HFFc6 (cell line): ENCODE results near the gene MYBPHL. TPM values are rescaled to one million over a fixed set of nuclear protein-coding genes. Genes with fewer than 3 reads are reported as not detected.

Source experiments
- DNase-seq: peaks from one replicate; pipeline ENCODE4 v3.0.0-alpha.2; 2018
- H3K27ac Mint-ChIP-seq: 2 replicates; pipeline ENCODE4 v1.8.0; 2020; ENCODE audit warnings: mild to moderate bottlenecking, mixed read lengths
- H3K27me3 Mint-ChIP-seq: 2 replicates; pipeline ENCODE4 v1.8.0; 2021; ENCODE audit warnings: mild to moderate bottlenecking, moderate library complexity, mixed read lengths; ENCODE audit not compliant: insufficient read depth
- H3K36me3 Mint-ChIP-seq: 2 replicates; pipeline ENCODE4 v1.8.0; 2021; ENCODE audit warnings: low read depth, mixed read lengths
- H3K4me1 Mint-ChIP-seq: 2 replicates; pipeline ENCODE4 v1.8.0; 2020; ENCODE audit warnings: low read depth, mixed read lengths
- H3K4me3 Mint-ChIP-seq: 2 replicates; pipeline ENCODE4 v1.8.0; 2020; ENCODE audit warnings: mild to moderate bottlenecking, moderate library complexity, mixed read lengths
- H3K9me3 Mint-ChIP-seq: 2 replicates; pipeline ENCODE4 v1.8.0; 2020; ENCODE audit warnings: mild to moderate bottlenecking, mixed read lengths
- CTCF ChIP-seq: fragments of 200-600 bp; sonication (generic); IDR thresholded peaks from 2 replicates; pipeline ENCODE4 v1.5.0; 2021; ENCODE audit warnings: antibody characterized with exemption, mild to moderate bottlenecking
- total RNA-seq, 6 experiments: library from RNA; stranded (reverse); fragmentation: NEBNext Ultra II Directional; extraction: Animal tissue kit (Norgen Biotek cat#: 25700); gene quantifications; 2 replicates in 1 of 6; 3 replicates in 5 of 6; pipeline ENCODE4 v1.2.3, GENCODE V29; 2021

The MYBPHL gene
- total RNA-seq, 6 experiments from 2014 or later: not detected

DNA sequence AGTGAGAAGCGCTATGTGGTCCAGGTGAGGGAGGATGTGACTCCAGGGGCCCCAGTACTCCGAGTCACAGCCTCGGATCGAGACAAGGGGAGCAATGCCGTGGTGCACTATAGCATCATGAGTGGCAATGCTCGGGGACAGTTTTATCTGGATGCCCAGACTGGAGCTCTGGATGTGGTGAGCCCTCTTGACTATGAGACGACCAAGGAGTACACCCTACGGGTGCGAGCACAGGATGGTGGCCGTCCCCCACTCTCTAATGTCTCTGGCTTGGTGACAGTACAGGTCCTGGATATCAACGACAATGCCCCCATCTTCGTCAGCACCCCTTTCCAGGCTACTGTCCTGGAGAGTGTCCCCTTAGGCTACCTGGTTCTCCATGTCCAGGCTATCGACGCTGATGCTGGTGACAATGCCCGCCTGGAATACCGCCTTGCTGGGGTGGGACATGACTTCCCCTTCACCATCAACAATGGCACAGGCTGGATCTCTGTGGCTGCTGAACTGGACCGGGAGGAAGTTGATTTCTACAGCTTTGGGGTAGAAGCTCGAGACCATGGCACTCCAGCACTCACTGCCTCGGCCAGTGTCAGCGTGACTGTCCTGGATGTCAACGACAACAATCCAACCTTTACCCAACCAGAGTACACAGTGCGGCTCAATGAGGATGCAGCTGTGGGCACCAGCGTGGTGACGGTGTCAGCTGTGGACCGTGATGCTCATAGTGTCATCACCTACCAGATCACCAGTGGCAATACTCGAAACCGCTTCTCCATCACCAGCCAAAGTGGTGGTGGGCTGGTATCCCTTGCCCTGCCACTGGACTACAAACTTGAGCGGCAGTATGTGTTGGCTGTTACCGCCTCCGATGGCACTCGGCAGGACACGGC lies 55.3 kb downstream of the MYBPHL start:
- Mint-ChIP-seq H3K27ac (no peak overlapping the region), H3K36me3 (no peaks in the 10 kb centered on the region), H3K4me1 (0 out of 2 replicates have a peak, but pooled peaks cover 11% of the 10 kb centered on the region), H3K27me3 (no peaks in the 10 kb centered on the region; the same call in 1 of the 2 replicates), H3K9me3 (no peaks in the 10 kb centered on the region), H3K4me3 (no peak overlapping the region)
- DNase-seq: no peak
- no peak for TF ChIP-seq CTCF

- H3K9me3 Mint-ChIP-seq: no peaks in the 10 kb centered on the region
- H3K27me3 Mint-ChIP-seq: no peaks in the 10 kb centered on the region; the same call in 1 of the 2 replicates
- H3K4me3 Mint-ChIP-seq: peak overlapping the region; percentile 64; the same call in 1 of the 2 replicates
- no peaks in the 10 kb centered on the region for H3K36me3 Mint-ChIP-seq
- H3K4me1 Mint-ChIP-seq: 0 out of 2 replicates have a peak, but pooled peaks cover 13% of the 10 kb centered on the region
- TF ChIP-seq CTCF: no peak
- no peak for DNase-seq
- H3K27ac Mint-ChIP-seq: no peak overlapping the region
Measured at GRCh38 chr1:109250454-109251276, 56.1 kb downstream of the MYBPHL start.

DNA sequence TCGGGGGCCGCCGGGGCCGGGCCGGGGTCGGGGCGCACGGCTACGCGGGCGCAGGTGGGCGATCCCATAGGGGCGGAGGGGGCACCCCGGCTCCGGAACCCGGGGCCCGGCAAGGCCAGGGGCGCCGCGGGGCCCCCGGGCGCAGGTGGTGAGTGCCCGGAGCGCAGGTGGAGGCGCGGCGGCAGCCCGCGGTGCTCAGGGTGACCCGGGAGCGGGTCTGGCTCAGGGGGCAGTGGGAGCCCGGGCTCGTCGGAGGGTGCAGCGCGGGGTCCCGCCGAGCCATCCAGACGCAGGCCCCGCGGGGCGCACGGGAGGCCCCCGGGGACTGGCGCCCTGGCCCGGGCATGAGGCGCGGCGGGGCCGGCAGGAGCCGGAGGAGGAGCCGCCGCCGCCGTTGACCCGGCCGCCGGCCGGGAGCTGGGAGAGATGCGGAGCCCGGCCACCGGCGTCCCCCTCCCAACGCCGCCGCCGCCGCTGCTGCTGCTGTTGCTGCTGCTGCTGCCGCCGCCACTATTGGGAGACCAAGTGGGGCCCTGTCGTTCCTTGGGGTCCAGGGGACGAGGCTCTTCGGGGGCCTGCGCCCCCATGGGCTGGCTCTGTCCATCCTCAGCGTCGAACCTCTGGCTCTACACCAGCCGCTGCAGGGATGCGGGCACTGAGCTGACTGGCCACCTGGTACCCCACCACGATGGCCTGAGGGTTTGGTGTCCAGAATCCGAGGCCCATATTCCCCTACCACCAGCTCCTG lies 57.0 kb downstream of the MYBPHL start:
- Mint-ChIP-seq H3K4me3 (peak overlapping the region; percentile 64; the same call in 1 of the 2 replicates), H3K4me1 (0 out of 2 replicates have a peak, but pooled peaks cover 9% of the 10 kb centered on the region), H3K9me3 (no peaks in the 10 kb centered on the region), H3K27ac (no peak overlapping the region), H3K27me3 (no peaks in the 10 kb centered on the region; the same call in 1 of the 2 replicates), H3K36me3 (no peaks in the 10 kb centered on the region)
- DNase-seq: no peak
- TF ChIP-seq CTCF: no peak

GRCh38 chr1:109248797-109249629 lies 57.8 kb downstream of the MYBPHL start, which contains the start of gene CELSR2:
Gene CELSR2, plus strand, starts transcription at chr1:109249539. Its CDS starts 541 bp downstream, at chr1:109250080.
- H3K4me3 Mint-ChIP-seq: peak within 1 kb of the TSS; percentile 75
- H3K27me3 Mint-ChIP-seq: no peaks in the 10 kb centered on the region; the same call in 1 of the 2 replicates
- no peak within 1 kb of the TSS for H3K27ac Mint-ChIP-seq
- TF ChIP-seq CTCF: no peak
- no peaks in the 10 kb centered on the region for H3K36me3 Mint-ChIP-seq
- no peak for DNase-seq
- no peaks in the 10 kb centered on the region for H3K9me3 Mint-ChIP-seq
- 0 out of 2 replicates have a peak, but pooled peaks cover 9% of the 10 kb centered on the region for H3K4me1 Mint-ChIP-seq
